Karpas-422 (cell line): Measurements from ENCODE around the gene PPP2R2C. TPM values are rescaled to one million over a fixed set of nuclear protein-coding genes. Genes with fewer than 3 reads are reported as not detected.

ENCODE experiments used
- DNase-seq: peaks from one replicate; pipeline ENCODE4 v3.0.0-alpha.2; 2015
- H2AFZ ChIP-seq: fragments of 200-600 bp; sonication (generic); 2 replicates; pipeline ENCODE4 v1.6.1; 2014; ENCODE audit warnings: antibody characterized with exemption, low read length, mixed read lengths
- H3K27ac ChIP-seq: fragments of 200-600 bp; sonication (generic); 2 replicates; pipeline ENCODE4 v1.5.1; 2014; ENCODE audit warnings: mild to moderate bottlenecking, low read length, moderate library complexity
- H3K27me3 ChIP-seq: fragments of 200-600 bp; sonication (generic); 2 replicates; pipeline ENCODE4 v1.6.1; 2014; ENCODE audit warnings: low read length, mixed read lengths
- H3K36me3 ChIP-seq: fragments of 200-600 bp; sonication (generic); 2 replicates; pipeline ENCODE4 v1.6.1; 2014; ENCODE audit warnings: low read length, mixed read lengths; ENCODE audit not compliant: insufficient read depth
- H3K4me1 ChIP-seq: fragments of 200-600 bp; sonication (generic); 2 replicates; pipeline ENCODE4 v1.6.1; 2014; ENCODE audit warnings: mild to moderate bottlenecking, low read length, mixed read lengths
- H3K4me2 ChIP-seq: fragments of 200-600 bp; sonication (generic); 2 replicates; pipeline ENCODE4 v1.6.1; 2014; ENCODE audit warnings: low read length, low read depth, mild to moderate bottlenecking; ENCODE audit not compliant: poor library complexity, severe bottlenecking
- H3K4me3 ChIP-seq: fragments of 200-600 bp; sonication (generic); 2 replicates; pipeline ENCODE4 v1.5.1; 2014; ENCODE audit warnings: mild to moderate bottlenecking, antibody characterized with exemption, low read length, mixed read lengths
- H3K79me2 ChIP-seq: fragments of 200-600 bp; sonication (generic); 2 replicates; pipeline ENCODE4 v1.6.1; 2014; ENCODE audit warnings: mild to moderate bottlenecking, low read length, mixed read lengths
- H3K9ac ChIP-seq: fragments of 200-600 bp; sonication (generic); 2 replicates; pipeline ENCODE4 v1.6.0; 2014; ENCODE audit warnings: low read length
- H3K9me2 ChIP-seq: fragments of 200-600 bp; sonication (generic), shearing (Covaris generic); replicated peaks from 2 replicates; pipeline ENCODE4 v1.6.0; 2014; ENCODE audit warnings: mild to moderate bottlenecking, low read length, moderate library complexity; ENCODE audit not compliant: insufficient read depth
- H3K9me3 ChIP-seq: fragments of 300-700, 200-600 bp; sonication (generic); 2 replicates; pipeline ENCODE4 v1.6.1; 2014; ENCODE audit warnings: low read length, mixed read lengths
- H4K20me1 ChIP-seq: fragments of 200-600 bp; sonication (generic); 2 replicates; pipeline ENCODE4 v1.6.1; 2014; ENCODE audit warnings: mild to moderate bottlenecking, antibody characterized with exemption, low read length, low read depth; ENCODE audit not compliant: insufficient read depth
- total RNA-seq: library from RNA; depleted of rRNA; stranded (reverse); fragments of >200 nt; shearing (Covaris generic); gene quantifications from 2 replicates; pipeline ENCODE4 v1.2.3, GENCODE V29; 2014; ENCODE audit warnings: low replicate concordance

PPP2R2C gene
- total RNA-seq, 1 experiment from 2014 or later: not detected

DNA sequence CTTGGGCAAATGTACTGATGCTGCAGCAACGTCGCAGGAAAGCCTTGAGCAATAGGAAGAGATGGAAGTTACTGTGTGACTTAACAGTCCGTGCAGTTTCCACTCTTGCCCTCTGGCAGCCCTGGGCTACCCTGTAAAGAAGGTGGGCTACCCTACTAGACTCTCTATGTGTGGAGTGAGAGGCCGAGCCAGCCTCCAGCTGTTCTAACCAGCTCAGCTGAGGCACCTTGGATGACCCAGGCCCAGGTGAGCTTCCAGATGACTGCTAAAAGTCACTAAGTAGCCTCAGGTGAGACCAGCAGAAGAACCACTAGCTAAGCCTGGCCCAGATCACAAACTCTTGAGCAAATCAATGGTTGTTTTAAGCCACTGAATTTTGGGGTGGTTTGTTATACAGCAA lies 34.9 kb upstream of the PPP2R2C start:
- Histone ChIP-seq H3K79me2 (no peaks in the 10 kb centered on the region), H3K4me2 (no peak overlapping the region), H2AFZ (no peak overlapping the region), H3K36me3 (no peaks in the 10 kb centered on the region), H3K27ac (no peak overlapping the region), H4K20me1 (no peaks in the 10 kb centered on the region), H3K9me2 (no peaks in the 10 kb centered on the region), H3K4me3 (no peak overlapping the region), H3K9ac (no peak overlapping the region), H3K4me1 (no peaks in the 10 kb centered on the region), H3K9me3 (peaks cover 4% of the 10 kb centered on the region; the same call in 1 of the 2 replicates), H3K27me3 (no peaks in the 10 kb centered on the region)
- no peak for DNase-seq

DNA sequence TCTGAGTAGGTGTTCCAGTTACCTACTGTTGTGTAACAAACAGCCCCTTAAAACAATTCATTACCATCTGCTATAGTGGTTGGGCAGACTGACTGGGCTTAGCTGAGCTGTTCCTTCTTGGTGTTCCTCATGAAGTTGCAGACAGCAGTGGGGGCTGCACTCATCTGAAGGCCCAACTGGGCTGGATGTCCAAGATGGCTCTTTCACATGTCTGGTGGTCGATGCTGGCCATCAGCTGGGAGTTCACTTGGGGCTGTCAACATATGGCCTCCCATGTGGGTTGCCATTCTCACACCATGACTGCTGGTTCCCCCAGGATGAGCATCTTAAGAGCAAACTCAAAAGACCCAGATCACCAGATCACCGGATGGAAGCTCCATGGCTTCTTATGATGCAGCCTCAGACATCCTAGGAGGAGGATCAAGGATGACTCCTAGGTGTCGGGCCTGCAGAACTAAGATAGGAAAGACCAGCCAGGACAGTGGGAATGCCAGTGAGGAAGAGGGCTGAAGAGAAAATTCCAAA lies 34.3 kb upstream of the PPP2R2C start:
- H3K79me2 ChIP-seq: no peaks in the 10 kb centered on the region
- H3K27me3 ChIP-seq: no peaks in the 10 kb centered on the region
- H3K9me3 ChIP-seq: peaks cover 4% of the 10 kb centered on the region; the same call in 1 of the 2 replicates
- H3K4me3 ChIP-seq: no peak overlapping the region
- H3K27ac ChIP-seq: no peak overlapping the region
- no peaks in the 10 kb centered on the region for H3K9me2 ChIP-seq
- peak; percentile 16 for DNase-seq
- H3K36me3 ChIP-seq: no peaks in the 10 kb centered on the region
- no peak overlapping the region for H3K4me2 ChIP-seq
- no peaks in the 10 kb centered on the region for H3K4me1 ChIP-seq
- no peak overlapping the region for H3K9ac ChIP-seq
- no peaks in the 10 kb centered on the region for H4K20me1 ChIP-seq
- H2AFZ ChIP-seq: no peak overlapping the region

DNA sequence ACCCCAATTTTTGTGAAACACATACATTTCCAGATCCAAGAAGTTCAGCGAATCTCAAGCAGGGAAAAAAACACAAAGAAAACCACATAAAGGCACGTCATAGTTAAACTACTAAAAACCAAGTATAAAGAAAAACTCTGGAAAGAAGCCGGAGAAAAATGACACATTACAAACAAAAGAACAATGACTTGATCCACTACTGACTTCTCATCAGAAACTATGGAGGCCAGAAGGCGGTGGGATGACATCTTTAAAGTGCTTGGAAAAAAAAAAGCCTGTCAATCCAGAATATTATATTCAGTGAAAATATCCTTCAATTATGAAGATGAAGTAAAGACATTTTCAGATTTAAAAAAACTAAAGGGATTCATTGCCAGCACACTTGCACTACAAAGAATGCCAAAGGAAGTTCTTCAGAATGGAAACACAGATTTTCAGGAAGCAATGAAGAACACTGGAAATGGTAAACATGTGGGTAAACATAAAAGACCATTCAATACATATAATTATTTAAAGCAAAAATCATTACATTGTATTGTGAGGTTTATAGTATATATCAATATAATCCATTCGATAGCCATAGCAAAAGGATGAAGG lies 32.6 kb upstream of the PPP2R2C start:
- no peaks in the 10 kb centered on the region for H4K20me1 ChIP-seq
- no peak overlapping the region for H3K27ac ChIP-seq
- H3K79me2 ChIP-seq: no peaks in the 10 kb centered on the region
- H2AFZ ChIP-seq: no peak overlapping the region
- H3K9me2 ChIP-seq: no peaks in the 10 kb centered on the region
- DNase-seq: peak; percentile 5
- no peaks in the 10 kb centered on the region for H3K27me3 ChIP-seq
- H3K4me2 ChIP-seq: no peak overlapping the region
- H3K4me1 ChIP-seq: no peaks in the 10 kb centered on the region
- no peak overlapping the region for H3K9ac ChIP-seq
- no peaks in the 10 kb centered on the region for H3K9me3 ChIP-seq
- no peak overlapping the region for H3K4me3 ChIP-seq
- H3K36me3 ChIP-seq: no peaks in the 10 kb centered on the region

DNA sequence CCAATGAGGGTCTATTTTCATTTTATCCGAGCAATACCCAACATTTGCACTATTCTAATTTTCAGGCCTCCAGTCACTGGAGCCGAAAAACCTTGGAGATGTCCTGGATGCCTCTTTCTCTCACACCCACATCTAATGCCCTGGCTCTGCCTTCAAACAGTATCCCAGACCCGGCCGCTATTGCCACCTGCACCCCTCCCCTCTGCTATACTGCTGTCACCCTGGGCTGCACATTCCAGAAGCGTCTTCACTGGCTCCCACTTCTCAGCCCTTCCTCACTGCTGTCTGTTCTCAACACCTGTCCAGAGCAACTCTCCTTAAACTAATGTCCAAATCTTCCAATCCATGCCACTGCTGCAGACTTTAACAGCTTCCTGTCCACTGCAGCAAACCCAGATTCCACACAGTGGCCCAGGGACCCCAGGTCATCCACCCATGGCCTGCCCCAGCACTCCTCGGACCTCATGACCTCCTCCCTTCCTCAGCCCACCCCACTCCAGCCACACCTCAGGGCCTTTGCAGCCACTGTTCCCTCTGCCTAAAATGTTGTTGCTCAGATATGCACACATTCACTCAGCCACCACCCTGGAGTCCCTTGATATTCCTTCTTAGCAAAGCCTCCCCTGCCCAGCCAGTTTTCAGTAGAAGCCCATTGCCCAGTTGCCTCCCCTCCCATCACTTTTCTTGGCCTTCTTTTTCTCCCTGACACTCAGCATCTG lies 30.5 kb upstream of the PPP2R2C start:
- DNase-seq: peak; percentile 14
- Histone ChIP-seq H3K79me2 (no peaks in the 10 kb centered on the region), H2AFZ (no peak overlapping the region), H3K36me3 (no peaks in the 10 kb centered on the region), H3K4me2 (no peak overlapping the region), H3K27ac (no peak overlapping the region), H4K20me1 (no peaks in the 10 kb centered on the region), H3K4me3 (no peak overlapping the region), H3K4me1 (no peaks in the 10 kb centered on the region), H3K27me3 (no peaks in the 10 kb centered on the region), H3K9me2 (no peaks in the 10 kb centered on the region), H3K9ac (no peak overlapping the region), H3K9me3 (no peaks in the 10 kb centered on the region)

DNA sequence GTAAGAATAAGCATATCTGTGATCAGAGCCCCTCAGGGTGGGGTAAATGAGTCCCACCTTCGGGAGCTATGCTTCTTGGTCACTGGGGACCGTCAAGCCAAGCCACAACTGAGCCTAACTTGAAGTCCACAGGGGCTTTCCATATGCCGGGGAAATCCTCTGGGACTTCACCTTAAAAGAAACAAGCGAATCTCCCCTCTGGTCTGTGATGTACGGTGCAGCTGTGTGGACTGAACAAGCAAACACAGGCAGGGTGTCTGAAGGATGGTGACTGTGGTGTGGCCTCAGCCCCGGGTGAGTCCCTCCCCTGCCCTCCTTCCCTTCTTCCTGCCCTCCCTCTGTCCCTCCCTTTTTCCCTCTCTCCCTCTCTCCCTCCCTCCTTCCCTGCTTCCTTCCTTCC lies 29.7 kb upstream of the PPP2R2C start:
- DNase-seq: no peak
- Histone ChIP-seq H3K4me3 (no peak overlapping the region), H3K9me2 (no peaks in the 10 kb centered on the region), H4K20me1 (no peaks in the 10 kb centered on the region), H3K27me3 (no peaks in the 10 kb centered on the region), H3K4me2 (no peak overlapping the region), H3K79me2 (no peaks in the 10 kb centered on the region), H3K36me3 (no peaks in the 10 kb centered on the region), H3K9ac (no peak overlapping the region), H3K9me3 (no peaks in the 10 kb centered on the region), H3K27ac (no peak overlapping the region), H2AFZ (no peak overlapping the region), H3K4me1 (no peaks in the 10 kb centered on the region)

DNA sequence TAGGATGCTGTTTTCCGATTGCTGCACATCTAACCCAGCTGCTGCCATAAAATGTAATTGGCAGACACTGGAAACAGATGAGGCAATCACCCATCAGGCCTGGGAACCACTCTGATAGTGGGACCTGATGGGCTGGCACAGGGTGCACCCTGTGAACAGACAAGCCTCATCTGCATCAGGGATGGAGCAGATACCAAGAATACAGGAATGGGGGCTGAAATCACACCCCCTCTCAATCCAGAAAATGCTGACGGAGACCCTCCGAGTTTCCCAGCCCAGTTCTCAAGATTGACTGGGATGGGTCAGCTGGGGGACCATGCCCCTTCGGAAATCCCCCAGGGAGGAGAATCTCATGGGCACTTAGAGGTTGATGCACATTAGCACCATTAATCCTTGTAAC lies 28.8 kb upstream of the PPP2R2C start:
- H3K9ac ChIP-seq: no peak overlapping the region
- no peaks in the 10 kb centered on the region for H3K9me2 ChIP-seq
- no peak overlapping the region for H2AFZ ChIP-seq
- no peaks in the 10 kb centered on the region for H3K79me2 ChIP-seq
- H3K4me2 ChIP-seq: no peak overlapping the region
- no peaks in the 10 kb centered on the region for H3K9me3 ChIP-seq
- H3K4me1 ChIP-seq: no peaks in the 10 kb centered on the region
- H3K4me3 ChIP-seq: no peak overlapping the region
- no peaks in the 10 kb centered on the region for H3K27me3 ChIP-seq
- H3K27ac ChIP-seq: no peak overlapping the region
- no peaks in the 10 kb centered on the region for H4K20me1 ChIP-seq
- no peaks in the 10 kb centered on the region for H3K36me3 ChIP-seq
- no peak for DNase-seq

DNA sequence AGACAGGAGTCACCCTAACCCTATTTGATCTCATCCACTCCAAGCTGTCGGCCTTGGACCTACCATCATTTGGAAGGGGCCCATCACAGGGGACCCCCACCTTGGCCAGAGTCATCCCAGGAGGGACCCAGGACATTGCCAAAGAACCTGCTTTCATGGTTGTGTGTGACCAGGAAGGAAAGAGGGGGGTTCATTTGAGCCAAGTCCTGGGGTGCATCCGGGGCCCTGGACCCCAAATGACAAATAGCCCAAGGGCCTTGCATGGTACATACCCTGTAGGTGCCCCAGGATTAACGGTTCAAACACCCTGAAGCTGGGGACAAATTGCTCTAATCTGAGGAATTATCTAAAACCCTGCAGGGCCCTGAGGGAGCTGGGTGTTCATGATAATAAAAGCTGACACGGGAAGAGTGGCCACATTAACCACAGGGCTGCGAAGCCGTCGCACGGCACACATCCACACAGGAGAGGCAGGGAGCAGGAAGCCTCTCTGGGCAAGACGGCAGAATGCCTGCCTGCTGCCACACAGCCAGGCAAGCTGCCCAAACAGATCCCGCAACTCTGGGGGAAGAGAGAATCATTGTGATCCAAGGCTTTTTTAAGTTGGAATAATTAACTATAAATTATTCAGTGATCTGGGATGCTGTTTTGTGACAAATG lies 28.2 kb upstream of the PPP2R2C start:
- Histone ChIP-seq H3K9me2 (no peaks in the 10 kb centered on the region), H3K9me3 (no peaks in the 10 kb centered on the region), H3K27me3 (no peaks in the 10 kb centered on the region), H3K4me1 (no peaks in the 10 kb centered on the region), H3K79me2 (no peaks in the 10 kb centered on the region), H2AFZ (no peak overlapping the region), H3K4me3 (no peak overlapping the region), H4K20me1 (no peaks in the 10 kb centered on the region), H3K9ac (no peak overlapping the region), H3K36me3 (no peaks in the 10 kb centered on the region), H3K4me2 (no peak overlapping the region), H3K27ac (no peak overlapping the region)
- DNase-seq: no peak

DNA sequence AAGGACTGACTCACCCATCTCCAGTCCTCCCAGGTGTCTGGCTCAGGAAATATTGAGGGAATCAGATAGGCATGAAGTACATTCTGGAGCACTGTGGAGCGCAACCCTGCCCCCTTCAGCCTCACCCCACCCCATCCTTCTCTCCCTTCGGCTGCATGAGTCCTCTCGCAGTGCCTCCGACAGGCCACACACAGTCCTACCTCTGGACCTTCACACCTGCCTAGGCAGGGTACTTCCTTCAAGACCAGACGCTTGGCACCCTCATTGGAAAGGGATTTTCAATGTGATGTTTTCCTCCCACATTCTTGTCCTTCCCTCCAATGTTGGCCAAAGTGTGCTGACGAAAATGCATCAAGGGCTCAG lies 26.8 kb upstream of the PPP2R2C start:
- H3K79me2 ChIP-seq: no peaks in the 10 kb centered on the region
- H3K4me2 ChIP-seq: no peak overlapping the region
- no peaks in the 10 kb centered on the region for H3K9me3 ChIP-seq
- no peak overlapping the region for H3K9ac ChIP-seq
- no peak overlapping the region for H3K4me3 ChIP-seq
- H3K9me2 ChIP-seq: no peaks in the 10 kb centered on the region
- H2AFZ ChIP-seq: no peak overlapping the region
- H3K4me1 ChIP-seq: no peaks in the 10 kb centered on the region
- no peaks in the 10 kb centered on the region for H3K27me3 ChIP-seq
- no peak for DNase-seq
- no peak overlapping the region for H3K27ac ChIP-seq
- H3K36me3 ChIP-seq: no peaks in the 10 kb centered on the region
- no peaks in the 10 kb centered on the region for H4K20me1 ChIP-seq
